ENCODE results near the gene G6PC3. TPM values are rescaled to one million over a fixed set of nuclear protein-coding genes. Genes with fewer than 3 reads are reported as not detected.

Gene G6PC3
- total RNA-seq, 1 experiment from 2014 or later: 89.4 TPM

DNA sequence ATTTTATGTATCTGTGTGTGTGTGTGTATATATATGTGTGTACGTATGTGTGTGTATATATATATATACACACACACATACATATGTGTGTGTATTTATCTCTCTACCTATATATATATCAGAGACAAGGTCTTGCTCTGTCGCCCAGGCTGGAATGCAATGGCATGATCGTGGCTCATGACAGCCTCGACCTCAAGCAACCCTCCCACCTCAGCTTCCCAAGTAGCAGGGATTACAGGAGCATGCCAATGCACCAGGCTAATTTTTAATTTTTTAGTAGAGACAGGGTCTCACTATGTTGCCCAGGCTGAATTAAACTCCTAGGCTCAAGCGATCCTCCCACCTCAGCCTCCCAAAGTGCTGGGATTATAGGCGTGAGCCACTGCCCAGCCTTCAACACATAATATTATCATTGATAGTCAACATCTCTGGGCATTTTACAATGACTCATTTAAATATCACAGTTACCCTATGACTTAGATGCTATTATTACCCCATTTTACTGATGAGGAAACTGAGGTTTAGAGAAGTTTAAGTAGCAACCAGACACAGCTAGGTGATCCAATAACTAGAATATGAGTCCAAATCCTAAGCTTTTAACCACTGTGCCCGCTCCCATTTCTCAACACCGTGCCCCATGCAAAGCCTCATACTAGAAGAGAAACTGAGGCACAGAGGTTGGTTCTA is 24.3 kb downstream of the G6PC3 start:
- TF ChIP-seq, protein P1, sequence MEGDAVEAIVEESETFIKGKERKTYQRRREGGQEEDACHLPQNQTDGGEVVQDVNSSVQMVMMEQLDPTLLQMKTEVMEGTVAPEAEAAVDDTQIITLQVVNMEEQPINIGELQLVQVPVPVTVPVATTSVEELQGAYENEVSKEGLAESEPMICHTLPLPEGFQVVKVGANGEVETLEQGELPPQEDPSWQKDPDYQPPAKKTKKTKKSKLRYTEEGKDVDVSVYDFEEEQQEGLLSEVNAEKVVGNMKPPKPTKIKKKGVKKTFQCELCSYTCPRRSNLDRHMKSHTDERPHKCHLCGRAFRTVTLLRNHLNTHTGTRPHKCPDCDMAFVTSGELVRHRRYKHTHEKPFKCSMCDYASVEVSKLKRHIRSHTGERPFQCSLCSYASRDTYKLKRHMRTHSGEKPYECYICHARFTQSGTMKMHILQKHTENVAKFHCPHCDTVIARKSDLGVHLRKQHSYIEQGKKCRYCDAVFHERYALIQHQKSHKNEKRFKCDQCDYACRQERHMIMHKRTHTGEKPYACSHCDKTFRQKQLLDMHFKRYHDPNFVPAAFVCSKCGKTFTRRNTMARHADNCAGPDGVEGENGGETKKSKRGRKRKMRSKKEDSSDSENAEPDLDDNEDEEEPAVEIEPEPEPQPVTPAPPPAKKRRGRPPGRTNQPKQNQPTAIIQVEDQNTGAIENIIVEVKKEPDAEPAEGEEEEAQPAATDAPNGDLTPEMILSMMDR (IDR thresholded peaks at IDR 0.05; ENCODE audit: unreplicated experiment): no peak
- no peak overlapping the region for H3K4me3 Mint-ChIP-seq (ENCODE audit: unreplicated experiment)
- intact Hi-C loops (cut with micrococcal nuclease): no loop called here

DNA sequence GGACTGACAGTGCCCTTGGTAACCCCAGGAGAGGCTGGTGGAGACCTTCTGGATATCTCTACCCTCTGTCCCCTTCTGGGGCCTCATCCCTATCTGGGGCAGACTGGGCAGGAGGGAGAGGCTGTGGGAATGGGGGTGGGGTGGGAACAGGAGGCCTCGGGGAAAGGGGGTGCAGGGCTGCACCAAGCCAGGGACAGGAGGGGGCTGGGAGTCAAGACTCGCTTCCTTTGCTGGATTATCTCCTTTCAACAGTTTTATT is 24.8 kb downstream of the G6PC3 start:
- ChIA-PET POLR2A (no interaction called here), CTCF (interaction anchor here (0.7 to 1.6 kb wide), 2 partner anchors 20 to 29 kb away, joined by 3 to 6 read pairs; partner anchors contain the start of gene HDAC5)
- no TSS peak for BruUV-seq (replicated peaks)
- TF ChIP-seq, protein P1 (IDR thresholded peaks at IDR 0.05; ENCODE audit: unreplicated experiment): no peak
- Mint-ChIP-seq H3K4me3 (ENCODE audit: unreplicated experiment) (no peak overlapping the region), H3K27ac (ENCODE audit: low read depth, unreplicated experiment) (no peak overlapping the region), H3K4me1 (ENCODE audit: insufficient read depth, unreplicated experiment) (peaks cover 11% of the 10 kb centered on the region), H3K9me3 (ENCODE audit: unreplicated experiment) (no peaks in the 10 kb centered on the region), H3K36me3 (ENCODE audit: insufficient read depth, unreplicated experiment) (peaks cover 16% of the 10 kb centered on the region), H3K27me3 (ENCODE audit: insufficient read depth, unreplicated experiment) (no peaks in the 10 kb centered on the region)
- intact Hi-C loops (cut with micrococcal nuclease): no loop called here
- no peak for DNase-seq (ENCODE audit: unreplicated experiment)

More for the DNA sequence above, 24.3 kb downstream of the G6PC3 start:
- POLR2A ChIA-PET: no interaction called here
- Mint-ChIP-seq H3K27ac (ENCODE audit: low read depth, unreplicated experiment) (no peak overlapping the region), H3K27me3 (ENCODE audit: insufficient read depth, unreplicated experiment) (no peaks in the 10 kb centered on the region), H3K9me3 (ENCODE audit: unreplicated experiment) (no peaks in the 10 kb centered on the region), H3K4me1 (ENCODE audit: insufficient read depth, unreplicated experiment) (peaks cover 11% of the 10 kb centered on the region), H3K36me3 (ENCODE audit: insufficient read depth, unreplicated experiment) (peaks cover 16% of the 10 kb centered on the region)
- no TSS peak for BruUV-seq (replicated peaks)
- no peak for DNase-seq (ENCODE audit: unreplicated experiment)
- CTCF ChIA-PET: interaction anchor here (0.7 to 1.6 kb wide), 2 partner anchors 21 to 29 kb away, joined by 3 to 6 read pairs; partner anchors contain the start of gene HDAC5

DNA sequence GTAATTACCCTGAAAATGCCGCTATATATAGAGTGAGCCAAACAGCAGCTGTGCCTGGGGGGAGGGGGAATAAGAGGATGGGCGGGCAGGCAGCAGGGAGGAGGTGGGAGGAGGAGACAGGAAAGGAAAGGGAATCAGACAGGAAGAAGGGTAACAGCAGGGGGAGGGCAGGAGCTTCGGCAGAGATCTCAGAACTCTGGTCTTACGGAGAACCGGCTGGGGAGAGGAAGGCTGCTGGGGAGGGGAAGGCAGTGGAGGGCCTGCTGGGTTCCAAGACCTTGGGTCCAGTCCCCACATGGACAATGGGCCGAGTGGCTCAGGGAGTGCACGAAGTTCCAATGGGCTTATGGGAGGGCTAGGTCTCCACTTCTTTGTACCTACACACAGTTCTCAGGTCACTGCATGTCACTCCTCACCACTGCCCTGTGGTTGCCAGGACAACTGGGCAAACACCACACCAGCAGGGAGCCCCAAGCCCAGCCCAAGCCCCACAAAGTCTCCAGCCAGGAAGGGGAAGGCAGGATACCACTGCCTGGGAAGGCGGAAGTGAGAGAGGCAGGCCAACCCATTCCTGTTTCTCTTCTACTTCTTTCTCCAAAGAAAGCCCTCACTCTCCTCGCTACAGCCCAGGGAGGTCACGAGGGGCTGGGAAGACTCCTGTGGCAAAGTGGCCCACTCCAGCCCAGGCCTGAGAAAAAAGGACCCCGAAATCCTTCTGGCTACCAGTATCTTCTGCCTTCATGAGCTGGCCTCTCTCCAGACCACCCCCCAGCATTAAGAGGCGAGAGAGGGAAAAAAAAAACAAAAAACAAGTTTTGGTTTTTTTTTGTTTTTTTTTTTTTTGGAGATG is 25.3 kb downstream of the G6PC3 start:
- H3K4me3 Mint-ChIP-seq (ENCODE audit: unreplicated experiment): no peak overlapping the region
- no peaks in the 10 kb centered on the region for H3K27me3 Mint-ChIP-seq (ENCODE audit: insufficient read depth, unreplicated experiment)
- POLR2A ChIA-PET: no interaction called here
- TF ChIP-seq, protein P1 (IDR thresholded peaks at IDR 0.05; ENCODE audit: unreplicated experiment): no peak
- CTCF ChIA-PET: interaction anchor here (1.6 kb wide), 1 partner anchor 20 kb away, joined by 6 read pairs; no protein-coding TSS in a partner anchor
- peak; percentile 59 for DNase-seq (ENCODE audit: unreplicated experiment)
- intact Hi-C loops (cut with micrococcal nuclease): no loop called here
- no peaks in the 10 kb centered on the region for H3K9me3 Mint-ChIP-seq (ENCODE audit: unreplicated experiment)
- peaks cover 11% of the 10 kb centered on the region for H3K4me1 Mint-ChIP-seq (ENCODE audit: insufficient read depth, unreplicated experiment)
- H3K36me3 Mint-ChIP-seq (ENCODE audit: insufficient read depth, unreplicated experiment): peaks cover 12% of the 10 kb centered on the region
- H3K27ac Mint-ChIP-seq (ENCODE audit: low read depth, unreplicated experiment): no peak overlapping the region
- BruUV-seq (replicated peaks): no TSS peak
